Testis (tissue), 2 donors: ENCODE measurements around the gene AP1S3.
"Not testable (repeated sequence)": the region's sequence is repeated elsewhere in the genome, so short reads cannot be mapped to it uniquely, and the experiment has no call there.

Source experiments
- POLR2A ChIP-seq: fragments of 450-650 bp; IDR thresholded peaks from one replicate; pipeline ENCODE4 v1.6.1; 2017; ENCODE audit warnings: antibody characterized with exemption, mild to moderate bottlenecking, moderate library complexity
- TF ChIP-seq, protein P1 (sequence below), 3 experiments: fragments of 450-650 bp in 2 of 3; fragments of 200-600 bp in 1 of 3; sonication (generic) in 1 of 3; IDR thresholded peaks; one replicate each; pipeline ENCODE4 v1.5.1; 2016 to 2019; ENCODE audit warnings: antibody characterized with exemption in 3 of 3, mild to moderate bottlenecking in 2 of 3, moderate library complexity in 1 of 3

DNA sequence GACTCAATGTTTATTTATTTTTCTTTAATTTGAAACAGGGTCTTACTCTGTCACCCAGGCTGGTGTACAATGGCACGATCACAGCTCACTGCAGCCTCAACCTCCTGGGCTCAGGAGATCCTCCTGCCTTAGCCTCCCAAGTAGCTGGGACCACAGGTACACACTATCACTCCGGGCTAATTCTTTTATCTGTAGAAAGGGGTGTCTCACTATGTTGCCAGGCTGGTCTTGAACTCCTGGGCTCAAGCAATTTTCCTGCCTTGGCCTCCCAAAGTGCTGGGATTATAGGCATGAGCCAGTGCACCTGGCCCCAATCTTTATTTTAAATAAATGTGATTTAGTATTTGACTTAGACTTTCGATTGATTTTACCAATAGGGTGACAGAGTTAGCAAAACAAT lies 22.6 kb downstream of the AP1S3 start:
- TF ChIP-seq, protein P1, sequence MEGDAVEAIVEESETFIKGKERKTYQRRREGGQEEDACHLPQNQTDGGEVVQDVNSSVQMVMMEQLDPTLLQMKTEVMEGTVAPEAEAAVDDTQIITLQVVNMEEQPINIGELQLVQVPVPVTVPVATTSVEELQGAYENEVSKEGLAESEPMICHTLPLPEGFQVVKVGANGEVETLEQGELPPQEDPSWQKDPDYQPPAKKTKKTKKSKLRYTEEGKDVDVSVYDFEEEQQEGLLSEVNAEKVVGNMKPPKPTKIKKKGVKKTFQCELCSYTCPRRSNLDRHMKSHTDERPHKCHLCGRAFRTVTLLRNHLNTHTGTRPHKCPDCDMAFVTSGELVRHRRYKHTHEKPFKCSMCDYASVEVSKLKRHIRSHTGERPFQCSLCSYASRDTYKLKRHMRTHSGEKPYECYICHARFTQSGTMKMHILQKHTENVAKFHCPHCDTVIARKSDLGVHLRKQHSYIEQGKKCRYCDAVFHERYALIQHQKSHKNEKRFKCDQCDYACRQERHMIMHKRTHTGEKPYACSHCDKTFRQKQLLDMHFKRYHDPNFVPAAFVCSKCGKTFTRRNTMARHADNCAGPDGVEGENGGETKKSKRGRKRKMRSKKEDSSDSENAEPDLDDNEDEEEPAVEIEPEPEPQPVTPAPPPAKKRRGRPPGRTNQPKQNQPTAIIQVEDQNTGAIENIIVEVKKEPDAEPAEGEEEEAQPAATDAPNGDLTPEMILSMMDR (IDR thresholded peaks at IDR 0.05): not testable (repeated sequence)
- not testable (repeated sequence) for TF ChIP-seq POLR2A
